COLO668 (cell line): ENCODE data around the gene DYRK2.
A peak's percentile ranks its signal among the peaks of the same experiment; 100 is the strongest.

ENCODE experiments used
- DNase-seq: peaks from one replicate; lab custom pipeline; 2025; ENCODE audit not compliant: unreplicated experiment; lab: John Stamatoyannopoulos, UW

The DYRK2 gene

GRCh38 chr12:67645601-67646000, 2.9 kb upstream of the DYRK2 start:
- DNase-seq, result no peak

GRCh38 chr12:67646775-67647174, 1.8 kb upstream of the DYRK2 start:
- DNase-seq, result no peak

- DNase-seq, result peak; percentile 86
Observed at GRCh38 chr12:67647181-67647798, 1.3 kb upstream of the DYRK2 start.

GRCh38 chr12:67647799-67648520, 585 bp upstream of the DYRK2 start:
- DNase-seq, result peak; percentile 94

GRCh38 chr12:67649261-67649569, 670 bp downstream of the DYRK2 start:
- no peak for DNase-seq

- peak; percentile 70 for DNase-seq
Observed at GRCh38 chr12:67649570-67650387, 1.2 kb downstream of the DYRK2 start.

GRCh38 chr12:67650388-67651131, 2.0 kb downstream of the DYRK2 start:
- DNase-seq, result peak; percentile 49

GRCh38 chr12:67651132-67651695, 2.7 kb downstream of the DYRK2 start:
- DNase-seq, result peak; percentile 34

- DNase-seq, result no peak
Observed at GRCh38 chr12:67655829-67656228, 7.3 kb downstream of the DYRK2 start.

GRCh38 chr12:67656251-67656650, 7.7 kb downstream of the DYRK2 start:
- no peak for DNase-seq

- no peak for DNase-seq
Observed at GRCh38 chr12:67658486-67658885, 9.9 kb downstream of the DYRK2 start.

GRCh38 chr12:67659292-67659691, 10.7 kb downstream of the DYRK2 start:
- no peak for DNase-seq

- no peak for DNase-seq
Observed at GRCh38 chr12:67661311-67662021, 12.9 kb downstream of the DYRK2 start.

- no peak for DNase-seq
Observed at GRCh38 chr12:67662910-67663538, 14.5 kb downstream of the DYRK2 start.

- DNase-seq, result no peak
Observed at GRCh38 chr12:67664171-67664570, 15.6 kb downstream of the DYRK2 start.

GRCh38 chr12:67665679-67666078, 17.1 kb downstream of the DYRK2 start:
- no peak for DNase-seq

GRCh38 chr12:67666605-67667004, 18.1 kb downstream of the DYRK2 start:
- DNase-seq, result no peak

- no peak for DNase-seq
Observed at GRCh38 chr12:67667276-67668073, 18.9 kb downstream of the DYRK2 start.
